Astrocyte of the spinal cord (primary cell): ENCODE results near the gene KIAA0753.

Experiments
- DNase-seq: peaks from one replicate; pipeline ENCODE4 v3.0.0; 2011; ENCODE audit warnings: low read depth, low spot score
- H3K4me3 ChIP-seq: 2 replicates; pipeline ENCODE4 v1.5.1; 2011; ENCODE audit warnings: low read depth, mild to moderate bottlenecking, low read length, moderate library complexity
- CTCF ChIP-seq: IDR thresholded peaks from 2 replicates; pipeline ENCODE4 v1.5.1; 2012; ENCODE audit warnings: low read depth, mild to moderate bottlenecking, low read length, inconsistent platforms
- in situ Hi-C: cut with HindIII; loops from 2 replicates; pipeline ENCODE4 v1.10.0; 2017; ENCODE audit warnings: low sequenced_read_pairs

The KIAA0753 gene

GRCh38 chr17:6544011-6544370 is 96.5 kb downstream of the KIAA0753 start:
- no peak overlapping the region for H3K4me3 ChIP-seq
- TF ChIP-seq CTCF: no peak
- no peak for DNase-seq
- in situ Hi-C loops: no loop called here

- H3K4me3 ChIP-seq: no peak overlapping the region
- DNase-seq: no peak
- in situ Hi-C loops: no loop called here
- TF ChIP-seq CTCF: no peak
Observed at GRCh38 chr17:6543079-6544010, 97.2 kb downstream of the KIAA0753 start.

GRCh38 chr17:6542577-6542976 is 97.9 kb downstream of the KIAA0753 start:
- no peak overlapping the region for H3K4me3 ChIP-seq
- no peak for TF ChIP-seq CTCF
- in situ Hi-C loops: no loop called here
- no peak for DNase-seq

- H3K4me3 ChIP-seq: no peak overlapping the region
- DNase-seq: no peak
- in situ Hi-C loops: no loop called here
- no peak for TF ChIP-seq CTCF
Observed at GRCh38 chr17:6541886-6542285, 98.6 kb downstream of the KIAA0753 start.

- in situ Hi-C loops: no loop called here
- H3K4me3 ChIP-seq: no peak overlapping the region
- no peak for DNase-seq
- no peak for TF ChIP-seq CTCF
Observed at GRCh38 chr17:6539871-6540270, 100.6 kb downstream of the KIAA0753 start.

- TF ChIP-seq CTCF: no peak
- no peak overlapping the region for H3K4me3 ChIP-seq
- no peak for DNase-seq
- in situ Hi-C loops: no loop called here
Observed at GRCh38 chr17:6536566-6537065, 103.9 kb downstream of the KIAA0753 start.
